ENCODE data around the gene NUP205. TPM values are rescaled to one million over a fixed set of nuclear protein-coding genes. Genes with fewer than 3 reads are reported as not detected.
"Not testable (repeated sequence)": the region's sequence is repeated elsewhere in the genome, so short reads cannot be mapped to it uniquely, and the experiment has no call there.

The NUP205 gene
- total RNA-seq, 1 experiment from 2014 or later: 148 TPM

- no peaks in the 10 kb centered on the region for H3K27me3 ChIP-seq (replicated peaks; ENCODE audit: insufficient read depth, low read depth, low read length, poor library complexity)
- no peak overlapping the region for H3K27ac ChIP-seq (ENCODE audit: low read depth, low read length, poor library complexity, severe bottlenecking)
- intact Hi-C loops (cut with micrococcal nuclease; ENCODE audit: unreplicated experiment): no loop called here
- no peaks in the 10 kb centered on the region for H3K9me3 ChIP-seq (ENCODE audit: low read depth, low read length, poor library complexity, severe bottlenecking)
- H3K4me1 ChIP-seq (ENCODE audit: insufficient read depth, low read length, poor library complexity, severe bottlenecking): peaks cover 13% of the 10 kb centered on the region
- no peak overlapping the region for H3K4me3 ChIP-seq (ENCODE audit: low read depth, low read length, poor library complexity, severe bottlenecking)
- POLR2A ChIA-PET (ENCODE audit: low non-redundant PET): no interaction called here
- H3K36me3 ChIP-seq (ENCODE audit: insufficient read depth, low read length, poor library complexity, severe bottlenecking): no peaks in the 10 kb centered on the region
- CTCF ChIA-PET: interaction anchor here (0.7 kb wide), 1 partner anchor 154 kb away, joined by 6 read pairs; no protein-coding TSS in a partner anchor
- DNase-seq (ENCODE audit: low spot score): no peak
- TF ChIP-seq, protein P1, sequence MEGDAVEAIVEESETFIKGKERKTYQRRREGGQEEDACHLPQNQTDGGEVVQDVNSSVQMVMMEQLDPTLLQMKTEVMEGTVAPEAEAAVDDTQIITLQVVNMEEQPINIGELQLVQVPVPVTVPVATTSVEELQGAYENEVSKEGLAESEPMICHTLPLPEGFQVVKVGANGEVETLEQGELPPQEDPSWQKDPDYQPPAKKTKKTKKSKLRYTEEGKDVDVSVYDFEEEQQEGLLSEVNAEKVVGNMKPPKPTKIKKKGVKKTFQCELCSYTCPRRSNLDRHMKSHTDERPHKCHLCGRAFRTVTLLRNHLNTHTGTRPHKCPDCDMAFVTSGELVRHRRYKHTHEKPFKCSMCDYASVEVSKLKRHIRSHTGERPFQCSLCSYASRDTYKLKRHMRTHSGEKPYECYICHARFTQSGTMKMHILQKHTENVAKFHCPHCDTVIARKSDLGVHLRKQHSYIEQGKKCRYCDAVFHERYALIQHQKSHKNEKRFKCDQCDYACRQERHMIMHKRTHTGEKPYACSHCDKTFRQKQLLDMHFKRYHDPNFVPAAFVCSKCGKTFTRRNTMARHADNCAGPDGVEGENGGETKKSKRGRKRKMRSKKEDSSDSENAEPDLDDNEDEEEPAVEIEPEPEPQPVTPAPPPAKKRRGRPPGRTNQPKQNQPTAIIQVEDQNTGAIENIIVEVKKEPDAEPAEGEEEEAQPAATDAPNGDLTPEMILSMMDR (conservative IDR thresholded peaks at IDR 0.05; ENCODE audit: low read depth, low read length): no peak
- no peak for TF ChIP-seq EZH2 (IDR thresholded peaks at IDR 0.05; ENCODE audit: borderline replicate concordance, low read depth, low read length, poor library complexity, severe bottlenecking)
- BruUV-seq (replicated peaks): no TSS peak
Observed at GRCh38 chr7:135665042-135665441, 107.3 kb downstream of the NUP205 start.

- ChIA-PET CTCF (interaction anchor here (0.5 kb wide), 1 partner anchor 95 kb away, joined by 3 read pairs; no protein-coding TSS in a partner anchor), POLR2A (ENCODE audit: low non-redundant PET) (no interaction called here)
- Histone ChIP-seq H3K4me3 (ENCODE audit: low read depth, low read length, poor library complexity, severe bottlenecking) (no peak overlapping the region), H3K4me1 (ENCODE audit: insufficient read depth, low read length, poor library complexity, severe bottlenecking) (peaks cover 13% of the 10 kb centered on the region), H3K36me3 (ENCODE audit: insufficient read depth, low read length, poor library complexity, severe bottlenecking) (no peaks in the 10 kb centered on the region), H3K9me3 (ENCODE audit: low read depth, low read length, poor library complexity, severe bottlenecking) (no peaks in the 10 kb centered on the region), H3K27ac (ENCODE audit: low read depth, low read length, poor library complexity, severe bottlenecking) (no peak overlapping the region), H3K27me3 (replicated peaks; ENCODE audit: insufficient read depth, low read depth, low read length, poor library complexity) (no peaks in the 10 kb centered on the region)
- no peak for TF ChIP-seq EZH2 (IDR thresholded peaks at IDR 0.05; ENCODE audit: borderline replicate concordance, low read depth, low read length, poor library complexity, severe bottlenecking)
- TF ChIP-seq, protein P1 (conservative IDR thresholded peaks at IDR 0.05; ENCODE audit: low read depth, low read length): no peak
- intact Hi-C loops (cut with micrococcal nuclease; ENCODE audit: unreplicated experiment): no loop called here
- DNase-seq (ENCODE audit: low spot score): no peak
- no TSS peak for BruUV-seq (replicated peaks)
Observed at GRCh38 chr7:135666156-135666555, 108.4 kb downstream of the NUP205 start.

- POLR2A ChIA-PET (ENCODE audit: low non-redundant PET): no interaction called here
- CTCF ChIA-PET: interaction anchor here (0.5 kb wide), 1 partner anchor 96 kb away, joined by 3 read pairs; no protein-coding TSS in a partner anchor
- DNase-seq (ENCODE audit: low spot score): no peak
Observed at GRCh38 chr7:135666846-135667245, 109.1 kb downstream of the NUP205 start.

DNA sequence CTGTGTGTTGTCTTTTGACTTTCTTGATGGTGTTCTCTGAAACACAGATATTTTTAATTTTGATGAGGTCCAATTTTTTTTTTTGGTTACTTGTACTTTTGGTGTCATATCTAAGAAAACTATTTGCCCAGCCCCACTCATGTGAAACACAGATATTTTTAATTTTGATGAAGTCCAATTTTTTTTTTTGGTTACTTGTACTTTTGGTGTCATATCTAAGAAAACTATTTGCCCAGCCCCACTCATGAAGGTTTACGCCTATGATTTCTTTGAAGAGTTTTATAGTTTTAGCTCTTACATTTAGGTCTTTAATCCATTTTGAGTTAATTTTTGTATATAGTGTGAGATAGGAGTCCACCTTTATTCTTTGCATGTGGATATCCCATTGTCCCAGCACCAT is 109.9 kb downstream of the NUP205 start:
- POLR2A ChIA-PET (ENCODE audit: low non-redundant PET); CTCF ChIA-PET; DNase-seq (ENCODE audit: low spot score); intact Hi-C loops (cut with micrococcal nuclease; ENCODE audit: unreplicated experiment); BruUV-seq (replicated peaks); H3K4me3 ChIP-seq (ENCODE audit: low read depth, low read length, poor library complexity, severe bottlenecking); H3K36me3 ChIP-seq (ENCODE audit: insufficient read depth, low read length, poor library complexity, severe bottlenecking); H3K27me3 ChIP-seq (replicated peaks; ENCODE audit: insufficient read depth, low read depth, low read length, poor library complexity); H3K9me3 ChIP-seq (ENCODE audit: low read depth, low read length, poor library complexity, severe bottlenecking); H3K27ac ChIP-seq (ENCODE audit: low read depth, low read length, poor library complexity, severe bottlenecking): not testable (repeated sequence)
- peaks cover 13% of the 10 kb centered on the region for H3K4me1 ChIP-seq (ENCODE audit: insufficient read depth, low read length, poor library complexity, severe bottlenecking)

More at GRCh38 chr7:135666846-135667245, 109.1 kb downstream of the NUP205 start:
- H3K27ac ChIP-seq (ENCODE audit: low read depth, low read length, poor library complexity, severe bottlenecking): no peak overlapping the region
- H3K4me3 ChIP-seq (ENCODE audit: low read depth, low read length, poor library complexity, severe bottlenecking): no peak overlapping the region
- peaks cover 13% of the 10 kb centered on the region for H3K4me1 ChIP-seq (ENCODE audit: insufficient read depth, low read length, poor library complexity, severe bottlenecking)
- no peaks in the 10 kb centered on the region for H3K36me3 ChIP-seq (ENCODE audit: insufficient read depth, low read length, poor library complexity, severe bottlenecking)
- BruUV-seq (replicated peaks): no TSS peak
- H3K9me3 ChIP-seq (ENCODE audit: low read depth, low read length, poor library complexity, severe bottlenecking): no peaks in the 10 kb centered on the region
- intact Hi-C loops (cut with micrococcal nuclease; ENCODE audit: unreplicated experiment): no loop called here
- TF ChIP-seq, protein P1 (conservative IDR thresholded peaks at IDR 0.05; ENCODE audit: low read depth, low read length): no peak
- TF ChIP-seq EZH2 (IDR thresholded peaks at IDR 0.05; ENCODE audit: borderline replicate concordance, low read depth, low read length, poor library complexity, severe bottlenecking): no peak
- H3K27me3 ChIP-seq (replicated peaks; ENCODE audit: insufficient read depth, low read depth, low read length, poor library complexity): no peaks in the 10 kb centered on the region

DNA sequence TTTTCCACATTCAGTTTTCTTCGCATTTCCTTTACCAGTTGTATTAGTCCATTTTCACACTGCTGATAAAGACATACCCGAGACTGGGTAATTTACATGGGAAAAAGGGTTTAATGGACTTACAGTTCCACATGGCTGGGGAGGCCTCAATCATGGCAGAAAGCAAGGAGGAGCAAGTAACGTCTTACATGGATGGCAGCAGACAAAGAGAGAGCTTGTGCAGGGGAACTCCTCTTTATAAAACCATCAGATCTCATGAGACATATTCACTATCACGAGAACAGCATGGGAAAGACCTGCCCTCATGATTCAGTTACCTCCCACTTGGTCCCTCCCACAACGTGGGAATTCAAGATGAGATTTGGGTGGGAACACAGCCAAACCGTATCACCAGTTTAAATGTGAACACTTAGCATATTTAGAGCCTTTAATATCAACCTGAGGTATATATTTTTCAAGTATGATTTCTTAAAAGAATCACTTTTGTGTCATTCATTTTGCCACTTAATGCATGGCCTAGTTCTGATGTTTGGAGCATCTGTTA is 111.2 kb downstream of the NUP205 start:
- DNase-seq (ENCODE audit: low spot score); H3K27ac ChIP-seq (ENCODE audit: low read depth, low read length, poor library complexity, severe bottlenecking); H3K36me3 ChIP-seq (ENCODE audit: insufficient read depth, low read length, poor library complexity, severe bottlenecking); H3K27me3 ChIP-seq (replicated peaks; ENCODE audit: insufficient read depth, low read depth, low read length, poor library complexity); BruUV-seq (replicated peaks); intact Hi-C loops (cut with micrococcal nuclease; ENCODE audit: unreplicated experiment); H3K9me3 ChIP-seq (ENCODE audit: low read depth, low read length, poor library complexity, severe bottlenecking); H3K4me3 ChIP-seq (ENCODE audit: low read depth, low read length, poor library complexity, severe bottlenecking); POLR2A ChIA-PET (ENCODE audit: low non-redundant PET): not testable (repeated sequence)
- CTCF ChIA-PET: interaction anchor here (0.6 kb wide), 1 partner anchor 1206 kb away, joined by 5 read pairs; no protein-coding TSS in a partner anchor
- peaks cover 12% of the 10 kb centered on the region for H3K4me1 ChIP-seq (ENCODE audit: insufficient read depth, low read length, poor library complexity, severe bottlenecking)
